ENCODE data around the gene RASAL2. TPM values are rescaled to one million over a fixed set of nuclear protein-coding genes. Genes with fewer than 3 reads are reported as not detected.

RASAL2 gene
- total and polyA plus RNA-seq, 2 of the 13 experiments (the other 11 are each of a cell fraction or from before 2014, with no cell fraction given), result 5.4 to 5.9 TPM

- TF ChIP-seq HMGXB4 (CRISPR knock-in tag; IDR thresholded peaks at IDR 0.05; ENCODE audit: borderline replicate concordance in 1 of 2, low read depth in 1 of 2), result 0 out of 4 replicates have a peak, but pooled peaks of 1 of the 2 experiments have one; percentile 24
- TF ChIP-seq SNRNP70 (IDR thresholded peaks at IDR 0.05; ENCODE audit: low read depth, low read length), result no peak
- no peak for TF ChIP-seq TFE3 (CRISPR knock-in tag; IDR thresholded peaks at IDR 0.05)
- peak; percentile 26; the same call in 1 of the 2 replicates for TF ChIP-seq ELF3 (CRISPR knock-in tag; IDR thresholded peaks at IDR 0.05)
- 0 out of 4 replicates have a peak, but pooled peaks of 1 of the 2 experiments have one; percentile 26 for TF ChIP-seq ATF4 (CRISPR knock-in tag; IDR thresholded peaks at IDR 0.05)
- TF ChIP-seq SETDB1 (CRISPR knock-in tag; IDR thresholded peaks at IDR 0.05; ENCODE audit: borderline replicate concordance), result no peak
- TF ChIP-seq NFYB (CRISPR knock-in tag; IDR thresholded peaks at IDR 0.05), result no peak
- TF ChIP-seq NFATC3 (CRISPR knock-in tag; IDR thresholded peaks at IDR 0.05), result no peak
- 0 out of 2 replicates have a peak, but pooled peaks have one; percentile 10 for TF ChIP-seq NR2F2 (IDR thresholded peaks at IDR 0.05; ENCODE audit: borderline replicate concordance, low read depth)
- 0 out of 2 replicates have a peak, but pooled peaks have one; percentile 36 for TF ChIP-seq WIZ (CRISPR knock-in tag; IDR thresholded peaks at IDR 0.05)
- no peak for TF ChIP-seq HBP1 (CRISPR knock-in tag; IDR thresholded peaks at IDR 0.05; ENCODE audit: low read depth)
- no peak for TF ChIP-seq ZNF737 (CRISPR knock-in tag; IDR thresholded peaks at IDR 0.05; ENCODE audit: borderline replicate concordance)
- no peak for TF ChIP-seq ZSCAN31 (CRISPR knock-in tag; IDR thresholded peaks at IDR 0.05; ENCODE audit: low read depth)
- TF ChIP-seq ZNF768 (CRISPR knock-in tag; IDR thresholded peaks at IDR 0.05), result no peak
- TF ChIP-seq CEBPG (CRISPR knock-in tag; IDR thresholded peaks at IDR 0.05), result peak; percentile 91
- TF ChIP-seq ZNF225 (CRISPR knock-in tag; IDR thresholded peaks at IDR 0.05), result no peak
- TF ChIP-seq ASH2L (IDR thresholded peaks at IDR 0.05; ENCODE audit: insufficient read length, low read depth, low read length), result peak; percentile 32
Measured at GRCh38 chr1:178060789-178061556, 32.9 kb upstream of the RASAL2 start (continued).

All from HepG2 (cell line).